Activated CD4-positive, CD25-positive, alpha-beta regulatory T cell treated with anti-CD3 and anti-CD28 coated beads, Interleukin-2, amount 50 U/mL, for 24 hours (primary cell): ENCODE measurements around the gene RRP12.

Experiments used
- ATAC-seq, 2 donors: fragments of 150-1000 bp; cut with Tn5 transposase; one replicate each; pipeline ENCODE4 v1.10.0; 2021; ENCODE audit warnings: mild to moderate bottlenecking in 1 of 2, moderate library complexity in 1 of 2

The RRP12 gene

DNA sequence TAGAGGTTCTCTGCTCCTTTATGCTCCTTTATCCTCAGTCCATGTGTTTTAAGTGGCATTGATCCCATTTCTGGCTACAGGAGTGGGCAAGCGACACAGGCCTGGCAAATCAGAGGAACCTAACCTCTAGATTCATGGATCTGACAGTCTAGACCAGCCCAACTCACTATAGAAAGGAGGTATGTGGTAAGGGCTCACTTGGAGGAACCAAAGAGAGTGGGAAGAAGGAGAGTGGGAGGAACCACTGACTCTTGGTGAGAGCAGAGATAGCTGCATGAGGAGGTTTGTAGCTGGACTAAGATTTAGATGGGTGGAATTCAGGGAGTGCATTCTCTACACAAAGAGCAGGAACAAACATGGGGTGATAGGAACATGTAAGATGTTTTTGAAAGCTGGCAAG is 93.7 kb downstream of the RRP12 start:
- ATAC-seq, result no peak
